Middle frontal gyrus (tissue), 1 donor: ENCODE data around the gene RPS27A.
"Not testable (repeated sequence)": the region's sequence is repeated elsewhere in the genome, so short reads cannot be mapped to it uniquely, and the experiment has no call there.

ENCODE experiments used
- DNase-seq: peaks from one replicate; pipeline ENCODE4 v3.0.0-alpha.2; 2015; ENCODE audit warnings: low spot score; ENCODE audit errors: extremely low spot score

RPS27A gene

DNA sequence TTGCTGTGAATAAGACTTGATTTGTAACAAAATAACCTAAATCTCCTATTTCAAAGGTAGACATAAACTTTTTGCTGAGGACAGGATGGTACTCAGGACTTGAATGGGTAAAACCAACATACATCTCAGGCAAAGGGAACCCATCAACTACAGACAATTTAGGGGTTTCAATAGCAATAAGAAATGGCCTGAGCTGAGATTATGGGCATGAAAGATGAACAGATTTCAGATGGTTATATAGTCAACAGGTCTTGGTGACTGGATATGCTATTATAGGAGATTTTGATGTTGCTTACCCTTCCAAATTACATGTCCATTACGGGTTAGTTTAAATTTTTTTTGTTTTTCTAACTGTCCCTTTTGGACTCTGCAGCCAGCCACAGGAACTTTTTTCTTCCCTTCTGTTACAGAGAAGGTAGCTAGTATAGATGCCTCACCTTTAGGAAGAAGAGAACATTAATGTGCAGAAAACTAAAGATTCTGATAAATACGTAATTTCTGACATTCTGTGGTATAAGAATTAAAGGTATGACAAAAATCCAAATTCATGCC lies 4.6 kb downstream of the RPS27A start:
- DNase-seq: no peak

DNA sequence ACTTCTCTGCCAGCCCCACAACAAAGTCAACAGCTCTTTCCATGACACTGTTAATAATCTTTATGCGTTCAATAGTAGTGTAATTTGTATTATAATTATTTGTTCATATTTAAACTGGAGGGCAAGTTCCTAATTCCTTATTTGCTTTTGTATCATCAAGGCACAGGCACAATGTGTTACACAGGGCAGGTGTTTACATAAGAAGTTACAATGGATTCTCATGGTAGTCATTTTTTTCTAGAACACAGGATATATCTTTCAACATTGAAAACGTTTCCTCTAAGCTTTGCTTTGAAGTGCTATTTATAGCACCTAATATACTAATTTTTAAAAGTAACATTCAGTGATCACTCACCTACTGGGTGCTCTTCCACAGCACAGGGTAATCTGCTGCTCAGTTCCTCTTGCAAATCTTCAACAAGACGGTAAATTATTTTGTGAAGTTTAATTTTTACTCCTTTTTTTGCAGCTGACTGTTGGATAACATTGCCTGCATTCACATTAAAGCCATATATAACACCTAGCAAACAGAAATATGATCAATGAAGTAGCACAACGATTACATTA lies 7.3 kb downstream of the RPS27A start:
- DNase-seq: no peak

DNA sequence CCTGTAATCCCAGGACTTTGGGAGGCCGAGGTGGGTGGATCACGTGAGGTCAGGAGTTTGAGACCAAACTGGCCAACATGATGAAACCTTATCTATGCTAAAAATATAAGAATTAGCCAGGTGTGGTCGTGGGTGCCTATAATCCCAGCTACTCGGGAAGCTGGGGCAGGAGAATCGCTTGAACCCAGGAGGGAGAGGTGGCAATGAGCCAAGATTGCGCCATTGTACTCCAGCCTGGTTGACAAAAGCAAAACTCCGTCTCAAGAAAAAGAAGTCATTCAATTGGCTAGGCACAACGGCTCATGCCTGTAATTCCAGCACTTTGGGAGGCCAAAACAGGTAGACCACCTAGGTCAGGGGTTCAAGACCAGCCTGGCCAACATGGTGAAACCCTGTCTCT lies 9.1 kb downstream of the RPS27A start:
- not testable (repeated sequence) for DNase-seq

DNA sequence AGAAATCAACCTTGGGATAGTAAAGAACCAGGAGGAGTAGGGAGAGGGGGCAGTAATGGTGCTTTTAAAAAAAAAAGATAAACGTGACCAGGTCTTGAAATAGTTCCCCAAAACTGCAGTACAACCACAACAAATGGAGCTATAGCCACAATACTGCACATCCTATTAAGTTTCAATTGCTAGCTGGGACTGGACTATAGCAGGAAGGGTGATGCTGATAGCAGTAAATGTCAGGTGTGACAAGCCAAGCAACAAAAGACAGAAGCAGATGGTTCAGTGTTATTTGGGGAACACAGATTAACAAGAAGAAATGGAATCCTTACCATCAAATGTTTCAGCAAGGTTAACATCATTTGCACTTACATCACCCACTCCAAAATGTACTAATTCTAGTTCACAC lies 10.1 kb downstream of the RPS27A start:
- DNase-seq: no peak

DNA sequence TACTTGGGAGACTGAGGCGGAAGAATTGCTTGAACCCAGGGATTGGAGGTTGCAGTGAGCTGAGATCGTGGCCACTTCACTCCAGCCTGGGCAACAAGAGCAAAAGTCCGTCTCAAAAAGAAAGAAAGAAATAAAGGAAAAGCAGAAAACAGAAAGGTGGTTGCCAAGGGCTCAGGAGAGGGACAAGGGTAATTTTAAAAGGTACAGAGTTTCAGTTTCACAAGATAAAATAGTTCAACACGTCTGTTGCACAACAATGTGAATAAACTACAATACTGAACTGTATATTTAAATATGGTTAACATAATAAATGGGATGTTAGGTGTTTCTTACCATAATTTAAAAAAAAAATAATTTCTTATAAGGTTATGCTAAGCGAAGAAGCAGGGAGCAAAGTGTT lies 12.9 kb downstream of the RPS27A start:
- no peak for DNase-seq

DNA sequence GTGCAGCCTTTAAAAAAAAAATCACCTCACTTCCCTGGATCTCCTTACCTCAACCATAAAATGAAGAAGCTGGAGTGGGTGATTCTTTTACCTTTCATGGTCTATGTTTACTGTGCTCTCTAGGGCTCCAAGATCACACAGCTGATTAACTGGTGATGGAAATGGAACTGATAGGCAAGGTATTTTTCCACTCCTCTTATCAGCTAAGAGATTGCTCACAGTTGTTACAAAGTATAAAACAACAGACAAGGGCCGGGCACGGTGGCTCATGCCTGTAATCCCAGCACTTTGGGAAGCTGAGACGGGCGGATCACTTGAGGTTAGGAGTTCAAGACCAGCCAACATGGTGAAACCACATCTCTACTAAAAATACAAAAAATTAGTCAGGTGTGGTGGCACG lies 14.5 kb downstream of the RPS27A start:
- no peak for DNase-seq

DNA sequence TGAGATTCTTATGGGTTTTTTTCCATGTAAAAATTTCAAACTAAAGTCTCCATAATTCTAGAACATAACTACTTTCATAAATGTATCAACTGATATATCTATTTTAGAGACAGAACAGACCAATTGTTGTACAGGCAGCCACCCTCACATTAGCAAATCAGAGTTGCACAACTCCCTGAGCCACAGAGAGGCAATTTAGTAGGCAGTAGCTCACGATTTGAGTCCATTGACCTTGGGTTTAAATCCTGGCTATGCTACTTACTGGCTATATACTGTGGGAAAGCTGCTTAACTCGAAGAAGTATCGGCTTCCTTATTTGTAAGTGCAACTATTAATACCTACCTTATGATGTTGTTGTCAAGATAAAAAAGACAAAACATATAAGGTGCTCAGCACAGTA lies 20.3 kb downstream of the RPS27A start:
- no peak for DNase-seq

DNA sequence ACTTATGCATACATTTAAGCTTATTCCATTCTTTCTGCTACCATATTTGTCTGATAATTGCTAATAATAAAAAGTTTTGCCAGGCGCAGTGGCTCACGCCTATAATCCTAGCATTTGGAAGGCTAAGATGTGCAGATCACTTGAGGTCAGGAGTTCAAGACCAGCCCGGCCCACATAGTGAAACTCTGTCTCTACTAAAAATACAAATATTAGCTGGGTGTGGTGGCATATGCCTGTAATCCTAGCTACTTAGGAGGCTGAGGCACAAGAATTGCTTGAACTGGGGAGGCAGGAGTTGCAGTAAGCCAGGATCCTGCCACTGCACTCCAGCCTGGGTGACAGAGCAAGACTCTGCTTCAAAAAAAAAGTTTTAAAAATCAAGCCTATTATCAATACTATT lies 27.1 kb downstream of the RPS27A start:
- not testable (repeated sequence) for DNase-seq

DNA sequence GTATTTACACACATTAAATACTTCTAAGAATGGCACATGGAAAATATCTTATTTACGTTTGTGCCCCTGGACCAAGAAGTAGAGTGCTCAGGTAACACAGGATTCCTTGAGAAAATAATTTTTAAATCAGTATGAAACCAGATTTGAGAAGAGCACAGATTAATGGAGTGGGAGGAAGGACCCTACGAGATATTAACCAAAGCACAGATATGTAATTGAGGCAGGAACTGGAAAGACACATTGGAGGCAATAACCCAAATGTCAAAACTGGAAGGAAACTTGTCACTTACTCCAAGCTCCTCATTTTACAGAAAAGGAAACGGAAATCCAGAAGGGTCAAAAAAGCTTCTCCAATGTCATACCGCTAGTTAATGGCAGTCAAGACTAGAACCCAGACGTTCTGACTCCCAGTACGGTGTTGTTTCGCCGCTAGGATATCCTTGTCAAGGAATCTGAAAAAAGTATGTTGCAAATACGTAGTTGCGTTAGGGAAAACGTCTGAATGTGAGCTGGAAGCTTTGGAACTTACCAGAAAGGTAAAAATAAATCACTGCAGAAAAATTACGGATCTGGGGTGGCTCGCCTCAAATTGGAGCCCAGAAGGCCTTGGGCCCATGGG lies 35.9 kb downstream of the RPS27A start:
- DNase-seq: no peak

DNA sequence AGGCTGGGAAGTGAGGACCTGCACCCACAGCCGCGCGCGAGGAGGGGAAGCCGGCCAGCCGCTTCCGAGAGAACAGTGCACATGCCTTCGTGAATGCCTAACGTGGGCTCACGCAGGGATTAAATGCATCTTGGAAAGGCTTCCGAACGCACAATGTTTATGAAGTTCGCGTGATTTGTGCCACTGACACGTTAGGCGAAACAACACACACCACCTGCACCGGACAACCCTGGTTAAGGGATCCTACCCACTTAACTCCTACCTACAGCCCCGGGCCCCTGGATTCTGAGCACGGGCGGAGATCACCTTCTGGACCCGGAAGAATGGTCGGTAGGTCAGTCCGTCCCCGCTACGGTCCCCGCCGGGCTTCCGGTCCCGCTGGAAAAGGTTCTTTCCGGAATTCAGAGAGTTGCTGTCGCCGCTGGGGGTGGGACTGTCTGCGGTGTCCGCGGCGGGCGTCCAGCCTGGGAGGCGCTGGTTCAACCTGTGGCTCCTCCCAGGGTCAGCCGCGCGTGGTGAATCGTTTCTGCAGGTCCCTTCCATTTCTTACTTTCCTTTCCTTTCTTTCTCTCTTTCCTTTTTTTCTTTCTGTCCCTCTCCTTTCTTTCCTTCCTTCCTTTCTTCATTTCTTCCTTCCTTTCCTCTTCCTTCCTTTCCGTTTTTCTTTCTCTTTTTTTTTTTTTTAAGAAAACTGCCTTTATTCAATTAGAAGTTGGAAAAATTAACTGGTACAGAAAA lies 36.6 kb downstream of the RPS27A start, which contains the start of gene MTIF2:
Gene MTIF2 (minus strand): TSS at position 325 of the 738 bp plus-strand sequence. CDS start 5,373 bp downstream, outside the sequence.
- peak; percentile 87 for DNase-seq

DNA sequence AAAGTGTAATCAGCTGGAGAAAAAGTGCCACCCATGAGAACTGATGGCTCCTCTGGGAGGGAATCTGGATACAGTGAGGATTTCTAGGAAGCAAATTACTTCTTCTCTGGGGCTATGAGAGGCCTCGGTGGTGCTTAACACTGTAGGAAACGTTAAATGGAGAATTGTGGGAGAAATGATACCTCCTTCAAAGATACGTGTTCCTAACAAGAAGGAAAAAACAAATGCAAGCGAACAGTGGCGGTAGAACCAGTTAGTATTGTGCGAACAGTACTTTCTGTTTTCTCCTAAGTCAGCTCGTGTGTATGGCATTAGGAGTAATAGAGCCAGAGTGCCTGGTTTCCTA lies 37.1 kb downstream of the RPS27A start:
- DNase-seq: no peak

DNA sequence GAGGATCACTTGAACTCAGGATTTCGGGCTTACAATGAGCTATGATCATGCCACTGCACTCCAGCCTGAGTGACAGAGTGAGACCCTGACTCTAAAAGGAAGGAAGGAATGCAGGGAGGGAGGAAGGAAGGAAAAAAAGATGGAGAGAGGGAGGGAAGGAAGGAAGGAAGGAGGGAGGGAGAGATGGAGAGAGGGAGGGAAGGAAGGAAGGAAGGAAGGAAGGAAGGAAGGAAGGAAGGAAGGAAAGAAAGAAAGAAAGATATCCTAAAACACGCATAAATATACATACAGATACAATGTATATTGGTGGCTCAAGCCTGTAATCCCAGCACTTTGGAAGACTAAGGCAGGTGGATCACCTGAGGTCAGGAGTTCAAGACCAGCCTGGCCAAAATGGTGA lies 41.9 kb downstream of the RPS27A start:
- DNase-seq: not testable (repeated sequence)

DNA sequence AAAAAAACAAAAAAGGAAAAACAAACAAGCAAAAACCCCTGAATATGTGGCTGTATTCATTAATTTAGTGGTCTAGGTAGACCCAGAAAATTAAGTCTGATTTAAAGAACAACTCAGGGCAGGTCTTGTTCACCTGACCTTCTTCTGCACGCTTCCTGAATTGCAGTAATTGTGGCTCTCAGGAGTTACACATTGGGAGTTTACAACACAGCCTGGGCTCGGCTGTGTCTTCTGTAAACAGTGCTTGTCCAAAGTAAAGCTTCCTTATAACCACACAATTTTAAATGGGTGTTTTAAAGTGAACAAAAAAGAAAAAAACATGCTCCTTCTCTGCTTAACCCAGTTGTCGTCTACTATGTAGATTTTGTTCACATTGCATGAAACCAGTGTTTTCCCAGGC lies 44.8 kb downstream of the RPS27A start:
- DNase-seq: no peak

DNA sequence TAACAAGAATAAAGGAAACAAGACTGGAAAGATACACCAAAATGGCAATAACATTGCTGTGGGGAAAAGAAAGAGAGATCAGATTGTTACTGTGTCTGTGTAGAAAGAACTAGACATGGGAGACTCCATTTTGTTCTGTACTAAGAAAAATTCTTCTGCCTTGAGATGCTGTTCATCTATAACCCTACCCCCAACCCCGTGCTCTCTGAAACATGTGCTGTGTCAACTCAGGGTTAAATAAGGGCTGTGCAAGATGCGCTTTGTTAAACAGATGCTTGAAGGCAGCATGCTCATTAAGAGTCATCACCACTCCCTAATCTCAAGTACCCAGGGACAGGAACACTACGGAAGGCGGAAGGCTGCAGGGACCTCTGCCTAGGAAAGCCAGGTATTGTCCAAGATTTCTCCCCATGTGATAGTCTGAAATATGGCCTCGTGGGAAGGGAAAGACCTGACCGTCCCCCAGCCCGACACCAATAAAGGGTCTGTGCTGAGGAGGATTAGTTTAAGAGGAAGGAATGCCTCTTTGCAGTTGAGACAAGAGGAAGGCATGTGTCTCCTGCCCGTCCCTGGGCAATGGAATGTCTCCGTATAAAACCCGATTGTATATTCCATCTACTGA lies 46.8 kb downstream of the RPS27A start:
- DNase-seq: not testable (repeated sequence)

DNA sequence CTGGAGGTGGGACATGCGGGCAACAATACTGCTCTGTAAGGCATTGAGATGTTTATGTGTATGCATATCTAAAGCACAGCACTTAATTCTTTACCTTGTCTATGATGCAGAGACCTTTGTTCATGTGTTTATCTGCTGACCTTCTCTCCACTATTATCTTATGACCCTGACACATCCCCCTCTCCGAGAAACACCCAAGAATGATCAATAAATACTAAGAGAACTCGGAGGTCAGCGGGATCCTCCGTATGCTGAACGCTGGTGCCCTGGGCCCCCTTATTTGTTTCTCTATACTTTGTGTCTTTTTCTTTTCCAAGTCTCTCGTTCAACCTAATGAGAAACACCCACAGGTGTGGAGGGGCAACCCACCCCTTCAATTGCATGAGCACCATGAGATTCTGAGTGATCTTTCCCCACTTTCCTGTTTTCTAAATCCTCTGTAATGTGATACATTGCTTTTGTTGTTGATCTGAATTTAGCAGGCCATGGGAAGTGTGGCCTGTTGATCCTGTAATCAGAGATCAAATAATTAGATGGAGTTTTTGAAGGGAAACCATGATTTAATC lies 47.5 kb downstream of the RPS27A start:
- DNase-seq: not testable (repeated sequence)

DNA sequence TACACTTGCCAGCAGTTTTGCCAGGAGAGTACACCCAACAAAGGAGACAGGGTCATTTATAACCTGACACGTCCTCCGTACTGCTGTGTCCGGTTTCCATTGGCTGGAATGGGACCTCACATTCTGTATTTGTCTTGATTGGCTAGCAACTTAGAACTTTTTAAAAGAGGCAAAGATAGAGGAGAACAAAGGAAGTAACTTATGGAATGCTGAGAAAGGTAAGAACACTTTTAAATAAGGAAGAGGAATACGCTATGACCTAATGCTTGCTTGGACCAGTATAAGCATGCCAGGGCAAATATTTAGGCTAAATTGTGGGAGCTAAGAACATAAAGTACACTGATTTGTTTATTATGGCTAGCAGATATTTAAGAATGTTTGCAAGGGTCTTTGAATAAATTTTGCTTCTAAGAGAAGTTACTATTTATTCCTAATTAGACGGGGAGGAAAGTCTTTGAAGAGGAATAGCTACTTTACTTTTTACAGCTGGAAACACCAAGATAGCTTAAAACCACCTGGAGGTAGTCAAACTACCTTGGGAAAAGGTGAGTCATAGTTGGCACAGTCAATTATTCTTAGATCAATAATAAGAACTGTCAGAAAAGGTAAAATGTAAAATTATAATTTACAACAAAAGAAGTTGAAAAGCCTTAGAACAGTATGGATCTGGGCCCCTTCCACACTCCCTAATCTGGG lies 48.5 kb downstream of the RPS27A start:
- DNase-seq: not testable (repeated sequence)

DNA sequence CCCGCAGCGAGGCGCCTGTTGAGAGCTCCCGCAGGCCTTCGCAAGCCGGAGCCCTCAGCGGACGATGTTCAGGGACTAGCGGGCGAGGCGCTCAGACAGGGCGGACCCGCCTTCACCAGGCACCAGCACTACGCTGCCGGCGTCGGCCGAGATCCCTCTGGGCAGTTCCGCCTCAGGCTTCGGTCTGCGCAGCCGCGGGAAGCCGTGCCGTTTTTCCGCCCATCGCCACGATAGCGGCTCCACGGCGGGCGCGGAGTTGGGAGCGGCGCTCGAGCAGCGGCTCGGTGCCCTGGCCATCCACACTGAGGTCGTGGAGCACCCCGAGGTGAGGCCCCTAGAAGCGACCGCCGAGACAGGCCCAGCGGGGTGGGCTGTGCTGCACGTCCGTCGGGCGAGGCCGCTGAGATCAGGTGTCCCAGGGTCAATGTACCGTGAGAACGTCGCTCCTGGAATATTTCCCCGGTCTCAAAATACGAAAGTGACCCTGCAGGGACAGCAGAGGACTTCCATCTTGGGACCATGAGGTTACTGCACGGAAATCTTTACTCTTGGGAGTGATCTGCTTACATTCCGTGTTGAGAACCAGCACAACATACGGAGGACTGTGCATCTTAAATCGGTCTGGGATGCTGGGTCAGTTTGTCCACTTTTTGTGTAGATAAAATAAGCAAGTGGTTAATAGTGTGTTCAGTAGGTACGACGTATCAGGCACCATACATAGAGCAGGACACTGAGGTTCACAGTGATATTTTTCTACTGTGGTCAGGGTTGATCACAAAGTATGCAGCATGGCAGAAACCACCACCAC lies 49.8 kb downstream of the RPS27A start:
- peak; percentile 68 for DNase-seq

DNA sequence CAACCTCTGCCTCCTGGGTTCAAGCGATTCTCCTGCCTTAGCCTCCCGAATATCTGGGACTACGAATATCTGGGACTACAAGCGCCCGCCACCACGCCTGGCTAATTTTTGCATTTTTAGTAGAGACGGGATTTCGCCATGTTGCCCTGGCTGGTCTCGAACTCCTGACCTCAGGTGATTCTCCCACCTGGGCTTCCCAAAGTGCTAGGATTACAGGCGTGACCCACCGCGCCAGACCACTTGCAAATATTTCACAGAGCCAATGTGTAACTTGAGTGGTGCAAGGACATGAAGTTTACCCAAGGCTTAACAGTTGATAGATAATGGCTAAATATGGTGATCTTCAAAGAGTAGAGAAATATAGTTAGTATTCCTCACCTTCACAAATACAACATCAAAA lies 50.6 kb downstream of the RPS27A start:
- DNase-seq: no peak
